Subcutaneous abdominal adipose tissue (tissue), 5 donors: ENCODE results near the gene CEL.

Experiments used
- H3K27ac ChIP-seq: one replicate; pipeline ENCODE4 v1.7.0; 2013; ENCODE audit warnings: low read depth, mild to moderate bottlenecking, inconsistent platforms, low read length, moderate library complexity
- H3K27me3 ChIP-seq, 5 donors: one replicate each; pipeline ENCODE4 v1.7.0; 2013; ENCODE audit warnings: low read length in 5 of 5, inconsistent platforms in 1 of 5; ENCODE audit not compliant: control insufficient read depth in 5 of 5, insufficient read depth in 4 of 5
- H3K36me3 ChIP-seq, 5 donors: one replicate each; pipeline ENCODE4 v1.7.0; 2013; ENCODE audit warnings: low read length in 5 of 5; ENCODE audit not compliant: control insufficient read depth in 5 of 5, insufficient read depth in 5 of 5
- H3K4me1 ChIP-seq, 5 donors: one replicate each; pipeline ENCODE4 v1.7.0; 2013; ENCODE audit warnings: low read length in 5 of 5, mild to moderate bottlenecking in 3 of 5, moderate library complexity in 1 of 5; ENCODE audit not compliant: control insufficient read depth in 5 of 5, insufficient read depth in 5 of 5
- H3K4me3 ChIP-seq, 5 donors: one replicate each; pipeline ENCODE4 v1.7.0; 2013; ENCODE audit warnings: low read length in 5 of 5, low read depth in 1 of 5
- H3K9ac ChIP-seq, 5 donors: one replicate each; pipeline ENCODE4 v1.7.0; 2013; ENCODE audit warnings: low read length in 5 of 5, mild to moderate bottlenecking in 4 of 5, moderate library complexity in 3 of 5
- H3K9me3 ChIP-seq, 5 donors: one replicate each; pipeline ENCODE4 v1.7.0; 2013; ENCODE audit warnings: low read length in 5 of 5; ENCODE audit not compliant: control insufficient read depth in 5 of 5
- donor health status: healthy.
- donor health status: healthy.
- donor health status: healthy.
- donor health status: healthy.
- donor health status: healthy.

The CEL gene

DNA sequence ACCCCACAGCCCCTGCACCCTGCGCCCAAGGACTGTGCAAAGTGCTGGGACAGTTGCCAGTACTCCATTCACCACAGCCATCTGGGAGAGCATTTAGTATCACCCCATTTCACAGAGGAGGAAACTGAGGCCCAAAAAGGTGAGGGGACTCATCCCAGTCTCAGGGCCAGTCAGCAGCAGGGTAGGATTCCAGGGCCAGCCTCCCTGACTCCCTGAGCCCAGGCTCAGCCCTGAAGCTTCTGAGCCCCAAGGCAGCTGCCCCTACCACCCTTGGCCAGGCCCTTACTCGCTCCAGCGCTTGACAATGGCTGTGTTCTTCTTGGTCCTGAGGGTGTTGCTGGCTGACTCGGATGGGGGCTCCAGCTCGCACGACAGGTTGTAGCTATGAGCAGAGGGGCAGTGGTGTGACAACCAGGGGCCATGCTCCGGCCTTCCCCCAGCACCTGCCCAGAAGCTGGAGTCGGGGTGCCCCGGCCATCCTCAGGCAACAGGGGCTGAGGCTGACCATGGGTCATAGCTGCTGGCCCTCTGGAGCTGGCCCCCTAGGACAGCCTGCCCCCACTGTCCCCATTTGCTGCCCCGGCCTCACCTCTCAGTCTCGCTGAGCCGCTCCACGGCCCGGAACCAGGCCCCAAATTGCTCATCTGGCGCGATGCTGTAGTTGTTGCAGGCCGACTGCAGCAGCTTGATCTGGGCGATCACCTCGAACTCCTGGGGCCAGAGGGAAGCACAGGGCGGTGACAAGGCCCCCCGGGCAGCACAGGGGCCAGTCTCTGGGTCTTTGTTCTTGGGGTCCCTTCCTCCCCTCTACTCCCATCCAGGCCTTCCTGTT, 40.6 kb downstream of the CEL start:
- Histone ChIP-seq H3K9ac (no peak overlapping the region), H3K4me3 (no peak overlapping the region), H3K27me3 (no peaks in the 10 kb centered on the region), H3K27ac (no peak overlapping the region), H3K4me1 (peaks cover 0 to 4% (median 0%) of the 10 kb centered on the region in 5 donors), H3K36me3 (peaks cover 2 to 98% (median 97%) of the 10 kb centered on the region in 5 donors), H3K9me3 (no peaks in the 10 kb centered on the region)

DNA sequence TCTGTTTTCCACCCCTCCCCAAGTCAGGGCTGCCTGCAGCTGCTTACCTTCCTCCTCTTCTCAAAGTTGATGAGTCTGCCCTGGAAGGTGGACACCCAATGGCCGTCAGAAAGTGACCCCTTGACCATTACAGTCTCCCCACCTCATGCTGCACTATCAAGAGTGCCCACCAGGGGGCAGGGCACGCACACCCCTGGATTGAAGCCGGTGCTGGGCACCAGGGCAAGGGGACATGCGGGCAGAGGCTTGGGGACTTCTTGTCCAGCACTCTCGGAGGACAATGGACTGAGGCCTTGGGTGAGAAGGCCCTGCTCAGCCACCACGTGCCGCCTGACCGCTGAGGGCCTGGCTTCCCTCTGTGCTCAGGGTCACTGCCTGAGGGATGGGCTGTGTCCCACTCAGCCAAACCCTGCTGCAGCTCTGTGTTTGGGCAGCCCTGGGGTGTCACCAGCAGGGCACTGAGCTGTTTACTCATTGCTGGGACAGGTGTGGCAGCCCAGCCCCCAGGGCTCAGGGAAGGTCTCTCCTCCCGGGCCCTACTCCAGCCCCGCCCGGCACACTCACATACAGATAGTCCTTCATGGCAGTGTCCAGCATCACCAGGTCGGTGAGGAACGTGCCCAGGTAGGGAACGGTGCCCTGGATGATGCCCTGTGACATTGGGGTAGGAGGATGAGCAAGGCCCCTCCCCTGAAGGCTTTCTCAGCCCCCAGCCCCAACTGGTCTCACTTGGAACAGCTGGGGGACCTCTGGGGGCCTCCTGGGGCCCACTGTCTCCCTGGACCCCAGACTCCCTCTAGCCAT, 41.6 kb downstream of the CEL start:
- Histone ChIP-seq H3K36me3 (peaks cover 0 to 98% (median 97%) of the 10 kb centered on the region in 5 donors), H3K27me3 (no peaks in the 10 kb centered on the region), H3K9ac (no peak overlapping the region)

DNA sequence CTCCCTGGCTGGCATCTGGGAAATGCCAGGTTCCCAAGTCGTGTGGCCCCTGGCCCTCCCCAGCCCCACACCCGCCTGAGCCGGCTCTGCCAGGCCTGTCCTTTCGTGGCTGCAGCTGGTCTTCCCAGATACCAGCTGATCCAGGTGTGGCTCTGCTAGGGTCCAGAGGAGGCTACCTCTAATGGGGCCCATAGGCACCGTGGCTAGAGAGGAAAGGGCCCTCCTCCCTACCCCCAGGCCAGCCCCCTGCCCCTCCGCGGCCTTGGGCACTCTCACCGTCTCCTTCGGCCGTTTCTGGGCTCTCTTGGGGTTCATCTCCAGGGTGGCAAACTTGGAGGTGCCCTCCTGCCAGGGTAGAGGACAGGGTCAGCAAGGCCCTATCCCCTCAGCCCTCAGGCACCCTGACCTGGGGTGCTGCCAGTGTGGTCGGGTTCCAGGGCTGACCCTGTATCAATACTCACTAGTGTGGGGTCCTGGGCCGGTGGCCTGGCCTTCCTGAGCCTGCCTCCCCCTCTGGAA, 42.3 kb downstream of the CEL start:
- Histone ChIP-seq H3K9me3 (no peaks in the 10 kb centered on the region), H3K9ac (no peak overlapping the region), H3K27me3 (no peaks in the 10 kb centered on the region), H3K4me1 (peaks cover 0 to 4% (median 0%) of the 10 kb centered on the region in 5 donors), H3K27ac (no peak overlapping the region), H3K36me3 (peaks cover 0 to 98% (median 97%) of the 10 kb centered on the region in 5 donors), H3K4me3 (no peak overlapping the region)

More for the DNA sequence above, 41.6 kb downstream of the CEL start:
- Histone ChIP-seq H3K4me1 (peaks cover 0 to 4% (median 0%) of the 10 kb centered on the region in 5 donors), H3K9me3 (no peaks in the 10 kb centered on the region), H3K4me3 (no peak overlapping the region), H3K27ac (no peak overlapping the region)

DNA sequence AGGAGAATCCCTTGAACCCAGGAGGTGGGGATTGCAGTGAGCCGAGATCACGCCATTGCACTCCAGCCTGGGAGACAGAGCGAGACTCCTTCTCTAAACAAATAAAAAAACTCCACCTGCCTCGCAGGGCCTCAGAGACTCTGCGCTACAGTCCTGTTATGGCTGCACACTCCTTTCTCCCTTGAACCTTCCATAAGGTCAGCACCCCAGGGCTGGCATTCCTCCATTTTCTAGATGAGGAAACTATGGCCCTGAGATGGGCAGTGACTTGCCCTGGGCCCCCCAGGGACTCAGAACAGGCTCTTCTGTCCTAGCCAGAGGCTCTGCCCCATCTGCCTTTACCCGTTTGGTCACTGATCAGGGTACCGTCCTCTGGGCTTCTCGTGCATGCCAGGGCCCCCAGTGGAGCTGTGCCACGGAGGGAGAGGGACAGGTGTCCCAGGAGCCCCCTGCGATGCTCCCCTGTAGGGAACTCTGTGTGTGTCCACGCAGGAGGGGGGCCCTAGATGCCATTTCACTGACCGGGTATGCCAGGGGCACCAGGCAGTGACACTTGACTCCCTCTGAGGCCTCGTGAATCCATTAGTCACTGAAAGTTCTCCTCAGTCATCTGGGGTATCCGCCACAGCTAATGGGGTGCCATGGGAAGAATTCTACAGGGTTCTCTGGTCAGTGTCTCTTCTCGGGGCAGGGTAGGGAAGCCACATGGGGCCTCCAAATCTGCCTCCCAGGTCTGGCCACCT, 43.1 kb downstream of the CEL start:
- no peak overlapping the region for H3K27ac ChIP-seq
- no peak overlapping the region for H3K4me3 ChIP-seq
- H3K9me3 ChIP-seq, result no peaks in the 10 kb centered on the region
- H3K4me1 ChIP-seq, result peaks cover 0 to 4% (median 0%) of the 10 kb centered on the region in 5 donors
- H3K36me3 ChIP-seq, result peaks cover 0 to 98% (median 97%) of the 10 kb centered on the region in 5 donors
- H3K9ac ChIP-seq, result no peak overlapping the region
- no peaks in the 10 kb centered on the region for H3K27me3 ChIP-seq

DNA sequence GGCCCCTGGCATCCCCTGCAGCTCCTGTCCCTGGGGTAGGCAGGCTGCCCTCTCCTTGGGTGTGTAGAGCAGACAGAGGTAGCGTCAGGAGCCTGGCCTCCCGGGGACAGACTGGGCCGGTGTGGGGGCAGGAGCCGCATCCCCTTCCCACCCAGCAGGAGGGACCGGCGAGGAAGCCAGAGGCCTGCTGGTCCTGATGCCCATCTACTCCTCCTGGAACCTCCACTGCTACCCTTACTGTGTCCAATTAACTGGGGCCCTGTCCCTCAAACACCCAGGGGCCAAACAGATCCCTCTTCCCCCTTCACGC, 43.6 kb downstream of the CEL start:
- Histone ChIP-seq H3K27ac (no peak overlapping the region), H3K36me3 (peaks cover 0 to 98% (median 97%) of the 10 kb centered on the region in 5 donors), H3K4me1 (peaks cover 0 to 4% (median 0%) of the 10 kb centered on the region in 5 donors), H3K9me3 (no peaks in the 10 kb centered on the region), H3K27me3 (no peaks in the 10 kb centered on the region), H3K9ac (no peak overlapping the region), H3K4me3 (no peak overlapping the region)

DNA sequence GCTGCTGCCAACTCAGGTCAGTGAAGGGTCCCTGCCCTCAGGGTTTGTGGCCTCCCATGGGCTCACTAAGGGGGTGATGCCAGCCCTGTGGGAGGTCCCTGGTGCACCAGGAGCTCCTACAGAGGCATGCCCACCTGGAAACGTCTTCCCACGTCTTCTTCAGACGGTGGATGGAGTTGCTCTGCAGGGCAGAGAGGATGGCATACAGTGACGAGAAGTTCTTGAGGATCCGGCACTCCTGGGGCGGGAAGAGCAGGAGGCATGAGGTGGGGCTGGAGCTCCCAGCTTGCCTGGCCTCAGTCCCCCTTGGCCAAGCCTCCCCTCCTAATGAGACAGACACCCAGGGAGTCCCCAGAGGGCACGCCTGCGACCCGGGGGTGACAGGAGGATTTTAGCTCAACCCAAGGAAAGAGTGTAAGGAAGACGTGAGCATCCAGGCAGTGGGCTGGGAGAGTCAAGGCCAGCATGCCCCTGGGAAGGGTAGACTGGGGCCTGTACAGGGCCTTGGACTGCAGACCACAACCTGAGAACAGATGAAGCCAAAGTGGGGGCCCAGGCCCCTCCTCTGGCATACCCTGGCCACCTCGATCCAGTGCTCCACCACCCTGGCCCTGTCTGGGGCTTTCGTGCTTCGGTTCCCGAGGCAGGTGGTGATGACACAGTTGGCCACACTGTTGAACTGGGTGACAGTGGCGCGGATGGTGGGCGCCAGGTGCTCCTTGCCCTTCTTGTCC, 44.9 kb downstream of the CEL start:
- H3K27me3 ChIP-seq, result no peaks in the 10 kb centered on the region
- no peak overlapping the region for H3K27ac ChIP-seq
- H3K4me3 ChIP-seq, result no peak overlapping the region
- peaks cover 0 to 98% (median 91%) of the 10 kb centered on the region in 5 donors for H3K36me3 ChIP-seq
- peaks cover 0 to 4% (median 0%) of the 10 kb centered on the region in 5 donors for H3K4me1 ChIP-seq
- H3K9ac ChIP-seq, result no peak overlapping the region
- no peaks in the 10 kb centered on the region for H3K9me3 ChIP-seq

DNA sequence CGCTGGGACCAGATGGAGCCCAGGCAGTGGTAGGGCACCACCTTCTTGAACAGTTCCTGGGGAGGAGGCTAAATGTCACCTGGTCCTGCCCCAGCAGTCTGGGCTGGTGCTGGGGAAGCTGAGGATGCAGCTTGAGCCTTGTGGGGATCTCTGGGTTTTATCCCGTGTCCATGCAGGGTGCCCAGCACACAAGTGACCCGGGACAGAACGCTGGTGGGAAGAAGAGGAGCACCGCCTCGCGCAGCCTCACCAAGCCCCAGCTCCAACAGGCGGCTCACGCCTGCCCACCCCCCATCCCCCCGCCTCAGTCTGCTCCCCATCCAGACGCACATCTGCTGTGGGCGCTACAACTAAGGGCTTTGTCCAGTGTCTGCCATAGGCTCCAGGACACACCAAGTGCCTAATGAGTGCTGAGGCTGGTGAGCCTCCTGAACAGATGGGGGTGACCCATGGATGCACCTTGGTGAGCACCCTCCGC, 45.5 kb downstream of the CEL start:
- Histone ChIP-seq H3K27me3 (no peaks in the 10 kb centered on the region), H3K4me3 (no peak overlapping the region), H3K9me3 (no peaks in the 10 kb centered on the region), H3K4me1 (peaks cover 0 to 7% (median 4%) of the 10 kb centered on the region in 5 donors), H3K36me3 (peaks cover 0 to 96% (median 87%) of the 10 kb centered on the region in 5 donors), H3K9ac (no peak overlapping the region), H3K27ac (no peak overlapping the region)

DNA sequence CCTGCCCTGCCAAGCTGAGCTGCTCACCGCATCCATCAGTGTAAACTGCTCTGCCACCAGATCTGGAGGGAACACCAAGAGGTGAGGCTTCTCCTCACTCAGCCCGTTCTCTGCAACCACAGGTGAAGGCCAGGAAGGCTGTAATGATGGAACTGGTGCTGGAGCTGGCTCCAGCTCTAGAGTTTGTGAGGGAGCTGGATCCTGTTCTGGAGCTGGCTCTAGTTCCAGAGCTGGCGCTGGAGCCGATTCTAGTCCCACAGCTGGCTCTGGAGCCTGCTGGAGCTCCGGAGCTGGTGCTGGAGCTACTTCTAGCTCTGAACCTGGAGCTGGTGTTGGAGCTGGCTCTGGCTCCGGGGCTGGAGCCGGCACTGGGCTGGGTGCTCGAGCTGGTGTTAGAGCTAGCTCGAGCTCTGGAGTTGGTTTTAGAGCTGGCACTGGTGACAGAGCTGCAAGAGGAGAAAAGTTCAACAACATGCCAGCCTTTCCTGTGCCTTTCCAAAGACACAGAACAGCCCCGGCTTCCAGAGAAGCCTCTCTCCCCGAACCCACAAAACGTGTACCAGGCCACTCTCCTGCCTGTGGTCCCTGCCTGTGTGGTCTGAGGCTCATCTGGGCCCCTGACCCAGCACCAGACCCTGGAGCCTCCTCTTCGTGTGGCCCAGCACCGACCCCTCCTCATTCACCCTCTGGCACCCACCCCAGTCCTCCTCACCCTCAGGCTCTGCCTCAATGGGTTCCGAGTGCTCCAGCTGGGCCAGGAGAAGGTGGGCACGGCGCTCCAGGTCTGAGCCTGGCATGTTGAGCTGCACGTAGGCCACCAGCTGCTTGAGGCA, 46.4 kb downstream of the CEL start:
- Histone ChIP-seq H3K9me3 (no peaks in the 10 kb centered on the region), H3K27me3 (no peaks in the 10 kb centered on the region), H3K9ac (no peak overlapping the region), H3K4me3 (no peak overlapping the region), H3K36me3 (peaks cover 0 to 87% (median 79%) of the 10 kb centered on the region in 5 donors), H3K27ac (no peak overlapping the region), H3K4me1 (peaks cover 3 to 16% (median 13%) of the 10 kb centered on the region in 5 donors)
